GM12878 (cell line): ENCODE results near the gene ARID3B. TPM values are rescaled to one million over a fixed set of nuclear protein-coding genes. Genes with fewer than 3 reads are reported as not detected.

Experiments
- CREM ChIP-seq: IDR thresholded peaks from 2 replicates; pipeline ENCODE4 v1.6.1; 2014; ENCODE audit warnings: antibody characterized with exemption, low read depth
- EGR1 ChIP-seq, 2 experiments: IDR thresholded peaks; 1 replicate in 1 of 2; 2 replicates in 1 of 2; pipeline ENCODE4 v1.6.1; 2011 to 2012; ENCODE audit warnings: low read depth in 2 of 2, low read length in 2 of 2, borderline replicate concordance in 1 of 2, mild to moderate bottlenecking in 1 of 2, moderate library complexity in 1 of 2
- MXI1 ChIP-seq: fragments of 150-350 bp; IDR thresholded peaks from 2 replicates; pipeline ENCODE4 v1.6.1; 2011; ENCODE audit warnings: low read depth, mild to moderate bottlenecking, inconsistent platforms, low read length, improper control_type of control experiment
- NR2C1 ChIP-seq: fragments of 450-650 bp; IDR thresholded peaks from 2 replicates; pipeline ENCODE4 v1.6.1; 2017; ENCODE audit warnings: antibody characterized with exemption, mild to moderate bottlenecking, moderate library complexity
- POLR2A ChIP-seq: IDR thresholded peaks from 2 replicates; pipeline ENCODE4 v1.6.1; 2011; ENCODE audit warnings: low read depth, mild to moderate bottlenecking, low read length
- RELA ChIP-seq: fragments of 450-650 bp; IDR thresholded peaks from 2 replicates; pipeline ENCODE4 v1.8.0; 2014; ENCODE audit warnings: borderline replicate concordance; ENCODE audit not compliant: partially characterized antibody
- SIN3A ChIP-seq: IDR thresholded peaks from 2 replicates; pipeline ENCODE4 v1.6.1; 2012; ENCODE audit warnings: low read depth, low read length, improper control_type of control experiment
- polyA plus RNA-seq, 11 experiments: library from polyadenylated mRNA; depleted of rRNA in 4 of 11; unstranded in 6 of 11; stranded (reverse) in 5 of 11; fragments of >200 nt; fragmentation: Nextera tagmentation in 4 of 11; fragmentation: Illumina TruSeq in 1 of 11; extraction: Ambion mirVana in 4 of 11; extraction: Trizol in 1 of 11; gene quantifications; 1 replicate in 1 of 11; 2 replicates in 10 of 11; pipeline versions ENCODE4 v1.2.1 to v1.2.3, GENCODE V29; 2011 to 2016; ENCODE audit warnings: inconsistent platforms in 2 of 11, missing spikeins in 2 of 11, low read depth in 1 of 11
- total RNA-seq, 4 experiments: library from RNA; depleted of rRNA in 3 of 4; stranded (reverse); fragments of >200 nt in 3 of 4; fragmentation: Illumina TruSeq in 1 of 4; extraction: Trizol in 1 of 4; gene quantifications; 2 replicates each; pipeline versions ENCODE4 v1.2.1 to v1.2.3, GENCODE V29; 2013 to 2021
- TF ChIP-seq, protein P1 (sequence below): fragments of 450-650 bp; IDR thresholded peaks from 2 replicates; pipeline ENCODE4 v1.6.1; 2016; ENCODE audit warnings: mild to moderate bottlenecking
- TF ChIP-seq, protein P2 (sequence below): IDR thresholded peaks from 2 replicates; pipeline ENCODE4 v1.6.1; 2011; ENCODE audit warnings: mild to moderate bottlenecking, low read depth, low read length, moderate library complexity; ENCODE audit not compliant: insufficient replicate concordance
- TF ChIP-seq, protein P3 (sequence below): fragments of 450-650 bp; IDR thresholded peaks from 2 replicates; pipeline ENCODE4 v1.6.1; 2017; ENCODE audit warnings: low read depth, mild to moderate bottlenecking, moderate library complexity
- TF ChIP-seq, protein P4 (sequence below): fragments of 450-650 bp; IDR thresholded peaks from 2 replicates; pipeline ENCODE4 v1.6.1; 2017; ENCODE audit warnings: borderline replicate concordance

ARID3B gene
- total and polyA plus RNA-seq, 10 of the 15 experiments (the other 5 are each of a cell fraction or from before 2014, with no cell fraction given): 1.1 to 33.4 (median 24.0) TPM

DNA sequence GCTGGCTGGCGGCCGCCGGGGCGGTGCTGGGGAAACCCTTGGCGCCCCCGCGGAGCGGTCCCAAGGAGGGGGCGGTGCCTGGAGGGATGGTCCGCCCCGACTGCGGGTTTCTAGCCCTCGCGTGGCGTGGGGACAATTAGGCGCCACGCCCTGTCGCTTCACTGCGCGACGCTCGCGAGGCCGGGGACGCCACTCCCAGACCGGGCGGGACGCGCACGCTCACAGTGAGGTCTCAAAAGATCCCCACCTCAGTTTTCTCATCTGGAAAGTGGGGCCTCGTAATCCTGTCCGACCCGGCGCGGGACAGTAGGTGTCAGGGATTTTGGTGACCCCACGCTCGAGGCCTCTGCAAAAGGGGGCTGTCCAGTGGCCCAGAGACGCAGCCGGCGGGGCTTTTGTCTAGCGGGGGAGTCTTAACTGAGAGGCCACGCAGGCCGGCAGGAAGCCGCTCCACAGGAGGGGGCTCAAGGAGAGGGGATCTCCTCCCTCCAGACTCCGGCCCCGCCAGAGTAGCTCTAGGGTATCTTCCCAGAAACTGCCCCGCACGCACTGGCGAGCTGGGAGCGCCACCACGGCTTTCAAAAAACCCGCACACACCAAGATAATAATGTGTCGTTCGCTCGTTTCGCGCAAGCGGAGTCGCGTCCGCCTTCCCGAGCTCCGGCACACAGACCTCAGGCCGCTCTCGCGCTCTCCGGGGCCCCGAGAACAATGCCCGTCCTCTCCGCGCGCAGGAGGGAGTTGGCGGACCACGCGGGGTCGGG is 73.9 kb downstream of the ARID3B start (continued):
- TF ChIP-seq MXI1 (peak; percentile 58), SIN3A (peak; percentile 59; the same call in 1 of the 2 replicates), NR2C1 (no peak), POLR2A (0 out of 2 replicates have a peak, but pooled peaks have one; percentile 13), CREM (peak; percentile 23; the same call in 1 of the 2 replicates), EGR1 (IDR thresholded peaks at IDR 0.05; ENCODE audit: borderline replicate concordance in 1 of 2, low read depth in 2 of 2, low read length in 2 of 2) (peak in 1 of 2 experiments; percentile 94; a peak in 2 of 3 replicates), RELA (no peak)
- TF ChIP-seq, protein P1, sequence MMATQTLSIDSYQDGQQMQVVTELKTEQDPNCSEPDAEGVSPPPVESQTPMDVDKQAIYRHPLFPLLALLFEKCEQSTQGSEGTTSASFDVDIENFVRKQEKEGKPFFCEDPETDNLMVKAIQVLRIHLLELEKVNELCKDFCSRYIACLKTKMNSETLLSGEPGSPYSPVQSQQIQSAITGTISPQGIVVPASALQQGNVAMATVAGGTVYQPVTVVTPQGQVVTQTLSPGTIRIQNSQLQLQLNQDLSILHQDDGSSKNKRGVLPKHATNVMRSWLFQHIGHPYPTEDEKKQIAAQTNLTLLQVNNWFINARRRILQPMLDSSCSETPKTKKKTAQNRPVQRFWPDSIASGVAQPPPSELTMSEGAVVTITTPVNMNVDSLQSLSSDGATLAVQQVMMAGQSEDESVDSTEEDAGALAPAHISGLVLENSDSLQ: peak; percentile 56; the same call in 1 of the 2 replicates
- TF ChIP-seq, protein P2, sequence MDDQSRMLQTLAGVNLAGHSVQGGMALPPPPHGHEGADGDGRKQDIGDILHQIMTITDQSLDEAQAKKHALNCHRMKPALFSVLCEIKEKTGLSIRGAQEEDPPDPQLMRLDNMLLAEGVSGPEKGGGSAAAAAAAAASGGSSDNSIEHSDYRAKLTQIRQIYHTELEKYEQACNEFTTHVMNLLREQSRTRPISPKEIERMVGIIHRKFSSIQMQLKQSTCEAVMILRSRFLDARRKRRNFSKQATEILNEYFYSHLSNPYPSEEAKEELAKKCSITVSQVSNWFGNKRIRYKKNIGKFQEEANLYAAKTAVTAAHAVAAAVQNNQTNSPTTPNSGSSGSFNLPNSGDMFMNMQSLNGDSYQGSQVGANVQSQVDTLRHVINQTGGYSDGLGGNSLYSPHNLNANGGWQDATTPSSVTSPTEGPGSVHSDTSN: peak; percentile 18
- TF ChIP-seq, protein P3, sequence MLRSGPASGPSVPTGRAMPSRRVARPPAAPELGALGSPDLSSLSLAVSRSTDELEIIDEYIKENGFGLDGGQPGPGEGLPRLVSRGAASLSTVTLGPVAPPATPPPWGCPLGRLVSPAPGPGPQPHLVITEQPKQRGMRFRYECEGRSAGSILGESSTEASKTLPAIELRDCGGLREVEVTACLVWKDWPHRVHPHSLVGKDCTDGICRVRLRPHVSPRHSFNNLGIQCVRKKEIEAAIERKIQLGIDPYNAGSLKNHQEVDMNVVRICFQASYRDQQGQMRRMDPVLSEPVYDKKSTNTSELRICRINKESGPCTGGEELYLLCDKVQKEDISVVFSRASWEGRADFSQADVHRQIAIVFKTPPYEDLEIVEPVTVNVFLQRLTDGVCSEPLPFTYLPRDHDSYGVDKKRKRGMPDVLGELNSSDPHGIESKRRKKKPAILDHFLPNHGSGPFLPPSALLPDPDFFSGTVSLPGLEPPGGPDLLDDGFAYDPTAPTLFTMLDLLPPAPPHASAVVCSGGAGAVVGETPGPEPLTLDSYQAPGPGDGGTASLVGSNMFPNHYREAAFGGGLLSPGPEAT: peak; percentile 55
- TF ChIP-seq, protein P4, sequence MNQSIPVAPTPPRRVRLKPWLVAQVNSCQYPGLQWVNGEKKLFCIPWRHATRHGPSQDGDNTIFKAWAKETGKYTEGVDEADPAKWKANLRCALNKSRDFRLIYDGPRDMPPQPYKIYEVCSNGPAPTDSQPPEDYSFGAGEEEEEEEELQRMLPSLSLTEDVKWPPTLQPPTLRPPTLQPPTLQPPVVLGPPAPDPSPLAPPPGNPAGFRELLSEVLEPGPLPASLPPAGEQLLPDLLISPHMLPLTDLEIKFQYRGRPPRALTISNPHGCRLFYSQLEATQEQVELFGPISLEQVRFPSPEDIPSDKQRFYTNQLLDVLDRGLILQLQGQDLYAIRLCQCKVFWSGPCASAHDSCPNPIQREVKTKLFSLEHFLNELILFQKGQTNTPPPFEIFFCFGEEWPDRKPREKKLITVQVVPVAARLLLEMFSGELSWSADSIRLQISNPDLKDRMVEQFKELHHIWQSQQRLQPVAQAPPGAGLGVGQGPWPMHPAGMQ: no peak
